Dermis blood vessel endothelial cell (primary cell): ENCODE measurements around the gene ATCAY. TPM values are rescaled to one million over a fixed set of nuclear protein-coding genes. Genes with fewer than 3 reads are reported as not detected.
"Not testable (repeated sequence)": the region's sequence is repeated elsewhere in the genome, so short reads cannot be mapped to it uniquely, and the experiment has no call there.

Source experiments
- DNase-seq: peaks from one replicate; pipeline ENCODE4 v3.0.0; 2010
- total RNA-seq: library from RNA; depleted of rRNA; stranded (reverse); fragments of >200 nt; gene quantifications from 2 replicates; pipeline ENCODE4 v1.2.3, GENCODE V29; 2014

The ATCAY gene
- total RNA-seq, 1 donor from 2014 or later = not detected

GRCh38 chr19:3904233-3904632 lies 23.7 kb downstream of the ATCAY start:
- DNase-seq = no peak

GRCh38 chr19:3907626-3908265 lies 27.3 kb downstream of the ATCAY start:
- DNase-seq = no peak

GRCh38 chr19:3908266-3909054 lies 28.0 kb downstream of the ATCAY start:
- DNase-seq = no peak

- no peak for DNase-seq
Observed at GRCh38 chr19:3910105-3910504, 29.6 kb downstream of the ATCAY start.

GRCh38 chr19:3914199-3914598 lies 33.7 kb downstream of the ATCAY start:
- no peak for DNase-seq

- no peak for DNase-seq
Observed at GRCh38 chr19:3916033-3916432, 35.5 kb downstream of the ATCAY start.

- no peak for DNase-seq
Observed at GRCh38 chr19:3919793-3920192, 39.3 kb downstream of the ATCAY start.

GRCh38 chr19:3923096-3923758 lies 42.7 kb downstream of the ATCAY start:
- no peak for DNase-seq

GRCh38 chr19:3923912-3924311 lies 43.4 kb downstream of the ATCAY start:
- DNase-seq = no peak

- DNase-seq = no peak
Observed at GRCh38 chr19:3931041-3931440, 50.6 kb downstream of the ATCAY start.

- no peak for DNase-seq
Observed at GRCh38 chr19:3932931-3933810, 52.7 kb downstream of the ATCAY start, which contains the start of gene NMRK2. Gene NMRK2, plus strand, starts transcription at chr19:3933069. Its CDS starts 603 bp downstream, at chr19:3933672.

GRCh38 chr19:3936506-3937442 lies 56.3 kb downstream of the ATCAY start:
- no peak for DNase-seq

- not testable (repeated sequence) for DNase-seq
Observed at GRCh38 chr19:3938300-3938950, 57.9 kb downstream of the ATCAY start.

GRCh38 chr19:3942790-3943409 lies 62.4 kb downstream of the ATCAY start:
- no peak for DNase-seq

- no peak for DNase-seq
Observed at GRCh38 chr19:3944018-3944721, 63.7 kb downstream of the ATCAY start.

- no peak for DNase-seq
Observed at GRCh38 chr19:3945838-3946237, 65.4 kb downstream of the ATCAY start.

GRCh38 chr19:3947316-3947933 lies 66.9 kb downstream of the ATCAY start:
- DNase-seq = not testable (repeated sequence)

GRCh38 chr19:3949294-3949693 lies 68.8 kb downstream of the ATCAY start:
- DNase-seq = no peak
